RWPE2 (cell line): ENCODE measurements around the gene GPR32.
"Not testable (repeated sequence)": the region's sequence is repeated elsewhere in the genome, so short reads cannot be mapped to it uniquely, and the experiment has no call there.

Experiments used
- ATAC-seq: fragments of 200-7000 bp; cut with Tn5 transposase; 3 replicates; pipeline ENCODE4 v1.9.1; 2021; ENCODE audit warnings: low read depth
- DNase-seq: peaks from one replicate; pipeline ENCODE4 v3.0.0-alpha.2; 2020; ENCODE audit warnings: low spot score
- H3K27ac ChIP-seq: fragments of 450-650 bp; 2 replicates; pipeline ENCODE4 v1.5.1; 2017; ENCODE audit warnings: mild to moderate bottlenecking; ENCODE audit not compliant: poor library complexity, severe bottlenecking
- H3K27me3 ChIP-seq: fragments of 250-450 bp; sonication (Bioruptor Pico); 2 replicates; pipeline ENCODE4 v1.5.1; 2021; ENCODE audit warnings: mild to moderate bottlenecking, moderate library complexity; ENCODE audit not compliant: insufficient read depth, poor library complexity, severe bottlenecking
- H3K36me3 ChIP-seq: fragments of 250-450 bp; sonication (Bioruptor Pico); 2 replicates; pipeline ENCODE4 v1.5.1; 2020; ENCODE audit warnings: low read depth, mild to moderate bottlenecking, moderate library complexity
- H3K4me1 ChIP-seq: fragments of 250-450 bp; sonication (Bioruptor Pico); 2 replicates; pipeline ENCODE4 v1.5.1; 2021; ENCODE audit warnings: mild to moderate bottlenecking, moderate library complexity; ENCODE audit not compliant: insufficient read depth, poor library complexity, severe bottlenecking
- H3K4me3 ChIP-seq: fragments of 250-450 bp; sonication (Bioruptor Pico); 2 replicates; pipeline ENCODE4 v1.5.1; 2021; ENCODE audit warnings: mild to moderate bottlenecking, moderate library complexity; ENCODE audit not compliant: severe bottlenecking
- H3K9me3 ChIP-seq: fragments of 250-450 bp; sonication (Bioruptor Pico); 2 replicates; pipeline ENCODE4 v1.5.1; 2021; ENCODE audit warnings: mild to moderate bottlenecking, moderate library complexity; ENCODE audit not compliant: severe bottlenecking
- CTCF ChIP-seq: fragments of 450-650 bp; IDR thresholded peaks from one replicate; pipeline ENCODE4 v1.5.1; 2017; ENCODE audit warnings: mild to moderate bottlenecking, moderate library complexity; ENCODE audit not compliant: poor library complexity, severe bottlenecking

The GPR32 gene

DNA sequence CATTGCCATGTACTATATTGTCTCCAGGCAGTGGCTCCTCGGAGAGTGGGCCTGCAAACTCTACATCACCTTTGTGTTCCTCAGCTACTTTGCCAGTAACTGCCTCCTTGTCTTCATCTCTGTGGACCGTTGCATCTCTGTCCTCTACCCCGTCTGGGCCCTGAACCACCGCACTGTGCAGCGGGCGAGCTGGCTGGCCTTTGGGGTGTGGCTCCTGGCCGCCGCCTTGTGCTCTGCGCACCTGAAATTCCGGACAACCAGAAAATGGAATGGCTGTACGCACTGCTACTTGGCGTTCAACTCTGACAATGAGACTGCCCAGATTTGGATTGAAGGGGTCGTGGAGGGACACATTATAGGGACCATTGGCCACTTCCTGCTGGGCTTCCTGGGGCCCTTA, 624 bp downstream of the GPR32 start:
- H3K4me1 ChIP-seq, result no peaks in the 10 kb centered on the region
- no peak for ATAC-seq
- no peak for TF ChIP-seq CTCF

GRCh38 chr19:50772476-50772875, 2.2 kb downstream of the GPR32 start:
- Histone ChIP-seq H3K27ac (no peak overlapping the region), H3K27me3 (peaks cover 4% of the 10 kb centered on the region), H3K36me3 (no peaks in the 10 kb centered on the region), H3K4me1 (no peaks in the 10 kb centered on the region), H3K9me3 (peaks cover 9% of the 10 kb centered on the region), H3K4me3 (no peak overlapping the region)
- TF ChIP-seq CTCF, result no peak
- DNase-seq, result no peak
- ATAC-seq, result no peak

More for the DNA sequence above, 624 bp downstream of the GPR32 start:
- Histone ChIP-seq H3K4me3 (no peak overlapping the region), H3K9me3 (no peaks in the 10 kb centered on the region), H3K27ac (no peak overlapping the region), H3K36me3 (no peaks in the 10 kb centered on the region), H3K27me3 (no peaks in the 10 kb centered on the region)
- no peak for DNase-seq

- DNase-seq, H3K36me3 ChIP-seq, H3K27ac ChIP-seq, H3K9me3 ChIP-seq, ATAC-seq, H3K4me1 ChIP-seq, H3K4me3 ChIP-seq, H3K27me3 ChIP-seq: not testable (repeated sequence)
Measured at GRCh38 chr19:50772912-50773311, 2.6 kb downstream of the GPR32 start.

- not testable (repeated sequence) for H3K4me1 ChIP-seq, H3K4me3 ChIP-seq, H3K27ac ChIP-seq, H3K9me3 ChIP-seq, H3K36me3 ChIP-seq, DNase-seq, ATAC-seq
- peaks cover 14% of the 10 kb centered on the region for H3K27me3 ChIP-seq
Measured at GRCh38 chr19:50773454-50773853, 3.2 kb downstream of the GPR32 start.

DNA sequence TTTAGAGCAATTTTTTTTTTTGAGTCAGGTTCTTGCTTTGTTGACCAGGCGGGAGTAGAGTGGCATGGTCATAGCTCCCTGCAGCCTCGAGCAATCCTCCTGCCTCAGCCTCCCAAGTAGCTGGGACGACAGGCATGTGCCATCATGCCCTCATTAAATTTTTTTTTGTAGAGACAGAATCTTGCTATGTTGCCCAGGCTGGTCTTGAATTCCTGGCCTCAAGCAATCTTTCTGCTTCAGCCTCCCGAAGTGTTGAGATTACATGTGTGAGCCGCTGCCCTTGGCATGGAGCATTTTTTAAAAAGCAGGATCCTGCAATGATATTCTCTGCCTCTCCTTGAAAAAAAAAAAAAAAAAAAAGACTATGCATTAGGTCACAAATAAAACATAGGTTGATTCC, 5.9 kb downstream of the GPR32 start:
- H3K9me3 ChIP-seq, result peaks cover 9% of the 10 kb centered on the region
- H3K36me3 ChIP-seq, result no peaks in the 10 kb centered on the region
- no peak overlapping the region for H3K4me3 ChIP-seq
- ATAC-seq (no peak), DNase-seq (no peak)
- no peak for TF ChIP-seq CTCF
- no peak overlapping the region for H3K27ac ChIP-seq
- H3K27me3 ChIP-seq, result peaks cover 37% of the 10 kb centered on the region
- no peaks in the 10 kb centered on the region for H3K4me1 ChIP-seq

DNA sequence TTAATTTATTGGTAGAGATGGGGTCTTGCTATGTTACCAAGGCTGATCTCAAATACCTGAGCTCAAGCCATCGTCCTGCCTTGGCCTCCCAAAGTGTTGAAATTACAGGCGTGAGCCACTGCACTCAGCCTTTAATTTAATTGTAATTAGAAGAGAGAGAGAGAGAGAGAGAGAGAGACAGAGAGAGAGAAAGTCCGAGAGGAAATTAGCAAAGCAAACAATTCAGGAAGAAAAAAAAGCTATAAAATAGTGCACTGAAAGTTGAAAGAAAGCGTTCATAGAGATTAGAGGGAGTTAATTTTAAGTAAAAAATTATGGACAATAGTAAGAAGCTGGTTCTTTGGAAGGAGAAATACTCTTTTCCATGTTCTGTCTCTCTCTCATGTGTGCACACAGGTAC, 7.0 kb downstream of the GPR32 start:
- DNase-seq, result no peak
- peaks cover 37% of the 10 kb centered on the region for H3K27me3 ChIP-seq
- no peak for ATAC-seq
- H3K4me1 ChIP-seq, result no peaks in the 10 kb centered on the region
- H3K9me3 ChIP-seq, result peaks cover 9% of the 10 kb centered on the region
- H3K27ac ChIP-seq, result no peak overlapping the region
- H3K4me3 ChIP-seq, result no peak overlapping the region
- no peaks in the 10 kb centered on the region for H3K36me3 ChIP-seq
- TF ChIP-seq CTCF, result no peak
